HG03460 (cell line): ENCODE data around the gene CFAP90.

Source experiments
- ATAC-seq: cut with Tn5 transposase; IDR thresholded peaks from one replicate; pipeline ENCODE4 v1.9.1; 2021; ENCODE audit not compliant: unreplicated experiment

Gene CFAP90

GRCh38 chr5:7781899-7782298 lies 69.0 kb downstream of the CFAP90 start:
- ATAC-seq: no peak
